ENCODE measurements around the gene CCDC142. TPM values are rescaled to one million over a fixed set of nuclear protein-coding genes. Genes with fewer than 3 reads are reported as not detected.
"Not testable (repeated sequence)": the region's sequence is repeated elsewhere in the genome, so short reads cannot be mapped to it uniquely, and the experiment has no call there.

CCDC142 gene
- total RNA-seq, 1 experiment from 2014 or later: 13.7 TPM

- DNase-seq (ENCODE audit: low read depth): no peak
These were observed 11.3 kb downstream of the CCDC142 start for GRCh38 chr2:74471332-74472065.

DNA sequence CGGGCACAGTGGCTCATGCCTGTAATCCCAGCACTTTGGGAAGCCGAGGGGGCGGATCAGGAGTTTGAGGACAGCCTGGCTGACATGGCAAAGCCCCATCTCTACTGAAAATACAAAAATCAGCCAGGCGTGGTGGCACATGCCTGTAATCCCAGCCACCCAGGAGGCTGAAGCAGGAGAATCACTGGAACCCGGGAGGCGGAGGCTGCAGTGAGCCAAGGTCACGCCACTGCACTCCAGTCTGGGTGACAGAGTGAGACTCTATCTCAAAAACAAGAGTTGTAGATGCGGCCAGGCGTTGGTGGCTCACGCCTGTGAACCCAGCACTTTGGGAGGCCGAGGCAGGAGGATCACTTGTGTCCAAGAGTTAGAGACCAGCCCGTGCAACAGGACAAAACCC is 12.1 kb downstream of the CCDC142 start:
- not testable (repeated sequence) for DNase-seq (ENCODE audit: low read depth)

- no peak for DNase-seq (ENCODE audit: low read depth)
These were observed 18.4 kb downstream of the CCDC142 start for GRCh38 chr2:74464406-74464805.

DNA sequence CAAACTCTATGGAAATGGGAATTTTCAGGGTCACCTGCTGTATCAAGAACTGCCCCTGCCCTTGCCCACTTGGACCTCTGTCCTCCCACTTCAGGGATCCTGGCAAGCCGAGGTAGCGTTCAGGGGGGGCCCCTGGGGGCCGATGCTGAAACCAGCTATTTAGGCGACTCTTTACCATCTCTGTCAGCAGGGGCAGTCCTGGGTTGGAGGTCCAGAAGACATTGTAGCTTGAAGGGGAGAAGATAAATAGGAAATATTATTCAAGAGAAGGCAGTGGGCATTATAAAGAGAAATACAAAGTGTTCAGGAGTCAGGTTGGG is 20.1 kb downstream of the CCDC142 start:
- DNase-seq (ENCODE audit: low read depth): no peak

- no peak for DNase-seq (ENCODE audit: low read depth)
These were observed 20.6 kb downstream of the CCDC142 start for GRCh38 chr2:74462054-74462785.

DNA sequence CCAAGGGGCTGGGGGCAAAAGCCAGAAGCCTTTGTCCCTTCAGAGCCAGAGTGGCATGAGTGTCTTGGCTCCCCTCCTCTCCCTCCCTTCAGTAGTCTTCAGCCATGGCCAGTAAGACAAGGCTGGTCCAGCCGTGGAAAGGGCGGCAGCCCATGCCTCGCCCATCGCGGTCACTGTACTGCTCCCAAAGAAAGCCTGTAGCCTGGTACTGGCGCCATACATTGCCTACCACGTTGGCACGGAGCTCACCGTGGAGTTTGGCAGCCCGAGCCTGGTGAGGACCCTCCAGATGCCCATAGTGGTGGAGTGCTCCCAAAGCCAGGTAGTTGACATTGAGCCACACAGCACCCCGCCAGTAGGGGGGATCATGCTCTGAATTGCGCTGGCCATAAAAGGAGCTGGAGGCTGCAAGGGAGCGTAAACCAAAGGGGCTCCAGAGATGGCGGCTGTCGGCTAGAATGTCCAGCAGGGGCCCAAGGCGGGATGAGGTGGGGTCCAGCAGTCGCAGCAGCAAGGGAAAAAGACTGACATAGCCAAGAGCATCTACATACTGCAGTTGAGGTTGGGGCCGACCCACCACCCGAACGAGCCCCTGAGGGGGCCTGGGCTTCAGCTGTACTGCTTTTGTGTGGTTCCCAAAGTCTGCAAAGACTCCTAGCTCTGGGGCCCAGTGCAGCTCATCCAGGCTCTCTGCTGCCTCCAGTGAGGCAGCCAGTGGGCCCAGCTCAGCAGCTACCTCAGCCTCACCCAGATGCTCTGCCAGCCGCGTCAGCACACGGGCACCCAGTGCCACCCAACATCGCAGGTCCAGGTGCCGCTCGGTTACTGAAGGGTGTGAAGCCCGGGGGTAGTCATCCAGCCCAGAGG is 21.4 kb downstream of the CCDC142 start:
- DNase-seq (ENCODE audit: low read depth): no peak

GRCh38 chr2:74460187-74460586 is 22.6 kb downstream of the CCDC142 start:
- not testable (repeated sequence) for DNase-seq (ENCODE audit: low read depth)

GRCh38 chr2:74459503-74460118 is 23.2 kb downstream of the CCDC142 start:
- not testable (repeated sequence) for DNase-seq (ENCODE audit: low read depth)

DNA sequence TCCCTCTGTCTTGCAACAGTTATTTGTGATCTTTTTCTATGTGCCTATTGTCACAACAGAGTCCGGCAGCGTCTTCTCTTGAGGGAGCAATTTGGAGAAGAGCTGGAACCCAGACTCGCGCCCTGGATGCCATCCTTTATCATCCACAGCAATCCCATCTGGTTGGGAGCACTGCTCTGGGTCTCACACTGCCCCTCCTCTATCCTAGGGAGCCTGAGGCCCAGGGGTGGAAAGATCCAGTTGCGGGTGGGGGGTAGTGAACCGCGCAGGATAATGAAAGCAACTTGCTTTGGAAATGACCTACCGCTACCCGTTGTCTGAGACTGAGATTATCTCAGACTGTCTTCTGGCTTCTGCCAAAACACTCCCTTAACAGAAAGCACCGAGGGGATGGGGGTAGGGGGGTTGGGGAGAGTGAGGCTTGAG is 23.8 kb downstream of the CCDC142 start:
- no peak for DNase-seq (ENCODE audit: low read depth)

GRCh38 chr2:74458132-74458937 is 24.5 kb downstream of the CCDC142 start, which contains the start of gene WBP1:
Gene WBP1 (plus strand): TSS chr2:74458438. CDS start chr2:74458603, 165 bp downstream.
- peak; percentile 100 for DNase-seq (ENCODE audit: low read depth)

DNA sequence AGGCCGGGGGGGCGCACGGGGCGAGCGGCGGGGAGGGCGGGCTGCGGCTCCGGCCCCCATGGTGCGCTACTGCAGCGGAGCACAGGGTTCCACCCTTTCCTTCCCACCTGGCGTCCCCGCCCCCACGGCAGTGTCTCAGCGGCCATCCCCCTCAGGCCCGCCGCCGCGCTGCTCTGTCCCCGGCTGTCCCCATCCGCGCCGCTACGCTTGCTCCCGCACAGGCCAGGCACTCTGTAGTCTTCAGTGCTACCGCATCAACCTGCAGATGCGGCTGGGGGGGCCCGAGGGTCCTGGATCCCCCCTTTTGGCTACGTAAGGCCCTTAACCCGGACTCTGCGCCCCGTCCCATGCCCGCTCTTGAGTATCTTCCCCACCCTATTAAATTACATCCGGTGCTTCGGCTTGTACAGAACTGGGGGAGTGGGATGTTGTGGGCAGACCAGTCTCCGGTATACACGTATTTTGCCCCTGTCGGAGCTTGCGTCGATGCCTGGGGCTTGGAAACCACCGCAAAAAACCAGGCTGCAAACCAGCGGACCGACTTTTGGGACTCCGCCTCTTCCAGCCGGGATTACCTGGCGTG is 25.2 kb downstream of the CCDC142 start:
- DNase-seq (ENCODE audit: low read depth): no peak

- no peak for DNase-seq (ENCODE audit: low read depth)
These were observed 25.7 kb downstream of the CCDC142 start for GRCh38 chr2:74457129-74457548.

DNA sequence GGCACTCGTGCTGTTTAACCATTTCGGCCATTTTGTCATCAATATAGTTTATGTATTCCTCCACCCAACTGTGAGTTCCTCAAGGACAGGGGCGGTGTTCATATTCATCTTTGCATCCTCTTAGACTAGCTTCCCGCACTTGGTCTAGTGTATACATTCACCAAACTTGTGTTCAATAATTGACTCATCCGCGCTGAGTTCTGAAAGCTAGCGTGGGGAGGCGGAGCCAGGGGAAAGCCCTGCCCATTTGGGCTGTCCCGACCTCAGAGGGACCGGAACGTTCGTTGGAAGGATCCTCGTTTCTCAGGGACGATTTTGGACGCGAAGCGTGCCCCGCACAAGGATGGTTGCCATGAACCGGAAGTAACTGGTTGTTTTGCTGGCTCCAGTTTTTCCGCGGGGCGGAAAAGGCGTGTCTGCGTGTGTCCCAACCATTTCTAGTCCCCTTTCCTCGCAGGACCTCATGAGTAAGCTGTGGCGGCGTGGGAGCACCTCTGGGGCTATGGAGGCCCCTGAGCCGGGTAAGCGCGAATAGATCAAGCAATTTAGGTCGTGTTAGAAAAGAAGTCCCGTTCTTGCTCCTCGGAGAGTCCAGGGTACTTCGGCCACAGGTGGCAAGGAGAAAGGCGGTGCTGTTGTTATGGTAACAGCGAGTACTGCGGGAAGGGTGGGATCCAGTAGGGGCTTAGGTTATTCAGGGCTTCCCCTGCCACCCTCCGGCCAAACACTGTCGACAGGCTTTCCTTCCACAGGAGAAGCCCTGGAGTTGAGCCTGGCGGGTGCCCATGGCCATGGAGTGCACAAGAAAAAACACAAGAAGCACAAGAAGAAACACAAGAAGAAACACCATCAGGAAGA is 27.9 kb downstream of the CCDC142 start, which contains the start of gene INO80B:
TSS of gene INO80B (plus strand) at position 434 of the 858 bp plus-strand sequence. CDS start at position 464, 30 bp downstream.
- DNase-seq (ENCODE audit: low read depth): peak; percentile 97

DNA sequence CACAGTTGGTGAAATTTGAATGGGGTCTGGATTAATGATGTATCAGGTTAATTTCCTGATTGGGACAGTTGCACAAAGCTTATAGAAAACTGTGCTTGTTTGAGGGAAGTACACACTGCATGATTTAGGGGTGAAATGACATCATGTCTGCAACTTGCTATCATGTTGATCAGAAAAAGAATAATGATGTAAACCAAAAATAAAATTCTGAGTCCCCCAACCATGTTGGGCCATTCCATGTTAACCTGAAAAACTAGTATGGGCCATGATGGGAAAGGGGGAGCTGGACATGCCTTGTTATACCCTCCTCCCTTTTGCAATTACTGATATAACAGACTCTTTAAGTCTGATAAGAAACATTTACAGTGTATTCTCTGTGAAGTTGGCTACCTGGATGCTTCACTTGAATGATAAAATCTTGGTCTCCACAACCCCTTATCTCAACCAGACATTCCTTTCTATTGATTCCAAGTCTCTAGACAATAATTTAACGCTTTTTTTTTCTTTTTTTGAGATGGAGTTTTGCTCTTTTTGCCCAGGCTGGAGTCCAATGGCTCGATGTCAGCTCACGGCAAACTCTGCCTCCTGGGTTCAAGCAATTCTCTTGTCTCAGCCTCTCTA is 32.1 kb downstream of the CCDC142 start:
- no peak for DNase-seq (ENCODE audit: low read depth)

DNA sequence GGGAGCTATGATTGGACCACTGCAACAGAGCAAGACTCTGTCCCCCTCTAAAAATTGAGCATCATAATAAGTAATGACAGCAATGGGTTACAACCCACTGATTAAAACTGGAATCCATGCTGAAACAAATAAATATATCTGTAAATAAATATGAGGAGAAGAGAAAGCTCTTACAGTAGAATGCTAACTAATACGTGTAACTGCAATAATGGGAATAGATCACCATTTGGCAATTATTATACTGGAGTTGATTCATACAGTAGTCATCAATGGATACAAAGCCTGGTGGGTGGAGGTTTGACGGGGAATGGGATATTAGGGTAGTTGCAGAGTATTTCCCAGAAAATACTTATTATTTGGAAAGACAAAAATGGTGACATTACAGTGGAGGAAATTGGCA is 34.0 kb downstream of the CCDC142 start:
- DNase-seq (ENCODE audit: low read depth): no peak

DNA sequence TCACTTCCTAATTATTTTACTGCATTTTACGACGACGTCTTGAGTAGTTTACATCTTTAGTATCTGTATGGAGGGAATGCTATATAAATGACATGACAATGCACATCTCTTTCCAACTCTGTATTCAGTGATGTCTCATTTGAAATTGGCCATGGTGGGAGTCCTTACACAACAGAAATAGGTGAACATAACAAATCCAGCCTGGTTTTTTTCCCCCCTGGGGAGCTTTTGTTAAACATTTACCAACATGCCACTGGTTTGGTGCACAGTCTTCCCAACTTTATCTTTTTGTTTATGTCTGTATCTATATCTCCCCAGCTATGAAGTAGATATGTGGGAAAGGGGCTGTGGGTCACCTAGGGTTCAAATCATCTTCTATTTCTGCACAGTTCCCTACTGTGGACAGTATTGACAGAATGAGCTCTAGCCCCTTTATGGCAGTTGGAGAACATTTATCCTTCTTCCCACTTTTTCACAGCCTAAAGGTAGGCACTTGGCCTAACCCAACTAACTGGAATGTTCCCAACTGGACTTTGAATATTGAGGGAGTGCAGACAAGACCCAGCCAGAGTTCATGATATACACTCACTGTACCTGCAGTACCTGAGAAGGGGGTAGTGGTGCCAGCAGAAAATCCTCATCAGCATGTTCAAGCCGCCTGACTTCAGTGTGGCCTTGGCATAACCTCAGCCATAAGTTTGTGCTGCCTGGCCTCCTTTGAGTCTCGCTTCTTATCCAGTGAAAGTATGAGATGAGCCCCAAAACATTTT is 35.4 kb downstream of the CCDC142 start:
- DNase-seq (ENCODE audit: low read depth): no peak

- no peak for DNase-seq (ENCODE audit: low read depth)
These were observed 38.1 kb downstream of the CCDC142 start for GRCh38 chr2:74444498-74445318.

Measured in LHCN-M2 (cell line).